CD4-positive, CD25-positive, alpha-beta regulatory T cell (primary cell): ENCODE measurements around the gene UQCC3. TPM values are rescaled to one million over a fixed set of nuclear protein-coding genes. Genes with fewer than 3 reads are reported as not detected.
"Not testable (repeated sequence)": the region's sequence is repeated elsewhere in the genome, so short reads cannot be mapped to it uniquely, and the experiment has no call there.

Experiments
- ATAC-seq, 2 donors: fragments of 150-1000 bp; cut with Tn5 transposase; one replicate each; pipeline ENCODE4 v1.10.0; 2021; ENCODE audit warnings: low read depth in 2 of 2, moderate number of reproducible peaks in 2 of 2, moderate library complexity in 1 of 2
- DNase-seq, 3 donors: peaks; one replicate each; pipeline versions ENCODE4 v3.0.0 to v3.0.0-alpha.2; 2012 to 2022; ENCODE audit warnings: mixed read lengths in 1 of 3
- H3K27ac ChIP-seq: one replicate; pipeline ENCODE4 v1.7.0; 2013; ENCODE audit warnings: mild to moderate bottlenecking, low read length; ENCODE audit not compliant: insufficient read depth, poor library complexity, severe bottlenecking
- H3K27me3 ChIP-seq: one replicate; pipeline ENCODE4 v1.7.0; 2013; ENCODE audit warnings: low read length; ENCODE audit not compliant: control insufficient read depth, insufficient read depth
- H3K36me3 ChIP-seq: one replicate; pipeline ENCODE4 v1.7.0; 2013; ENCODE audit warnings: mild to moderate bottlenecking, low read length, moderate library complexity; ENCODE audit not compliant: control insufficient read depth, insufficient read depth
- H3K4me1 ChIP-seq: 2 replicates; pipeline ENCODE4 v1.7.0; 2013; ENCODE audit warnings: mild to moderate bottlenecking, low read length; ENCODE audit not compliant: insufficient read depth, control insufficient read depth, poor library complexity, severe bottlenecking
- H3K4me3 ChIP-seq: one replicate; pipeline ENCODE4 v1.7.0; 2013; ENCODE audit warnings: low read depth, mild to moderate bottlenecking, low read length, moderate library complexity
- H3K9me3 ChIP-seq, 2 experiments: 1 replicate in 1 of 2; 2 replicates in 1 of 2; pipeline ENCODE4 v1.7.0; 2013; ENCODE audit warnings: low read length in 2 of 2, mild to moderate bottlenecking in 1 of 2, moderate library complexity in 1 of 2; ENCODE audit not compliant: control insufficient read depth in 2 of 2
- H3K27ac Mint-ChIP-seq, 3 donors: one replicate each; pipeline ENCODE4 v1.8.0; 2020 to 2022; ENCODE audit warnings: mild to moderate bottlenecking in 3 of 3, mixed read lengths in 3 of 3, moderate library complexity in 2 of 3
- H3K27me3 Mint-ChIP-seq: one replicate; pipeline ENCODE4 v1.8.0; 2022; ENCODE audit warnings: mild to moderate bottlenecking, mixed read lengths
- H3K36me3 Mint-ChIP-seq: one replicate; pipeline ENCODE4 v1.8.0; 2020; ENCODE audit warnings: mixed read lengths
- H3K4me1 Mint-ChIP-seq, 4 donors: one replicate each; pipeline ENCODE4 v1.8.0; 2020 to 2022; ENCODE audit warnings: mixed read lengths in 4 of 4, mild to moderate bottlenecking in 1 of 4
- H3K4me3 Mint-ChIP-seq, 4 donors: one replicate each; pipeline ENCODE4 v1.8.0; 2020 to 2022; ENCODE audit warnings: mild to moderate bottlenecking in 4 of 4, mixed read lengths in 4 of 4, moderate library complexity in 3 of 4
- H3K9me3 Mint-ChIP-seq, 7 donors: one replicate each; pipeline ENCODE4 v1.8.0; 2020 to 2022; ENCODE audit warnings: mixed read lengths in 7 of 7, mild to moderate bottlenecking in 3 of 7, moderate library complexity in 2 of 7
- polyA plus RNA-seq, 4 donors: library from polyadenylated mRNA; unstranded; fragments of 300-500 nt; fragmentation: Illumina TruSeq; gene quantifications; one replicate each; pipeline ENCODE4 v1.2.3, GENCODE V29; 2021
- total RNA-seq: library from RNA; stranded (reverse); gene quantifications from one replicate; pipeline ENCODE4 v1.2.3, GENCODE V29; 2022

Gene UQCC3
- total and polyA plus RNA-seq, 5 donors from 2014 or later, result 3.5 to 13.9 (median 11.8) TPM

- peak overlapping the region in 1 of 4 donors; percentile 34 for H3K4me3 Mint-ChIP-seq
- Histone ChIP-seq H3K9me3 (no peaks in the 10 kb centered on the region), H3K27me3 (no peaks in the 10 kb centered on the region), H3K27ac (no peak overlapping the region), H3K4me3 (no peak overlapping the region), H3K36me3 (no peaks in the 10 kb centered on the region), H3K4me1 (no peaks in the 10 kb centered on the region)
- H3K36me3 Mint-ChIP-seq, result peaks cover 15% of the 10 kb centered on the region
- peaks cover 0 to 8% (median 7%) of the 10 kb centered on the region in 4 donors for H3K4me1 Mint-ChIP-seq
- no peaks in the 10 kb centered on the region for H3K9me3 Mint-ChIP-seq
- H3K27me3 Mint-ChIP-seq, result peaks cover 3% of the 10 kb centered on the region
- peak; percentile 72 to 75 for ATAC-seq
- peak; percentile 63 to 85 (median 75) for DNase-seq
- peak overlapping the region in 1 of 3 donors; percentile 52 for H3K27ac Mint-ChIP-seq
Observed at GRCh38 chr11:62694455-62695167, 23.1 kb downstream of the UQCC3 start.

GRCh38 chr11:62702246-62702645, 30.8 kb downstream of the UQCC3 start:
- H3K4me3 Mint-ChIP-seq, result peak overlapping the region in 1 of 4 donors; percentile 29
- H3K4me1 Mint-ChIP-seq, result peaks cover 0 to 21% (median 12%) of the 10 kb centered on the region in 4 donors
- no peaks in the 10 kb centered on the region for H3K9me3 ChIP-seq
- no peak overlapping the region for H3K27ac Mint-ChIP-seq
- no peak overlapping the region for H3K4me3 ChIP-seq
- no peaks in the 10 kb centered on the region for H3K27me3 ChIP-seq
- no peak overlapping the region for H3K27ac ChIP-seq
- no peak for ATAC-seq
- DNase-seq, result no peak
- no peaks in the 10 kb centered on the region for H3K9me3 Mint-ChIP-seq
- no peaks in the 10 kb centered on the region for H3K36me3 Mint-ChIP-seq
- H3K27me3 Mint-ChIP-seq, result no peaks in the 10 kb centered on the region
- H3K4me1 ChIP-seq, result peaks cover 14% of the 10 kb centered on the region
- no peaks in the 10 kb centered on the region for H3K36me3 ChIP-seq

DNA sequence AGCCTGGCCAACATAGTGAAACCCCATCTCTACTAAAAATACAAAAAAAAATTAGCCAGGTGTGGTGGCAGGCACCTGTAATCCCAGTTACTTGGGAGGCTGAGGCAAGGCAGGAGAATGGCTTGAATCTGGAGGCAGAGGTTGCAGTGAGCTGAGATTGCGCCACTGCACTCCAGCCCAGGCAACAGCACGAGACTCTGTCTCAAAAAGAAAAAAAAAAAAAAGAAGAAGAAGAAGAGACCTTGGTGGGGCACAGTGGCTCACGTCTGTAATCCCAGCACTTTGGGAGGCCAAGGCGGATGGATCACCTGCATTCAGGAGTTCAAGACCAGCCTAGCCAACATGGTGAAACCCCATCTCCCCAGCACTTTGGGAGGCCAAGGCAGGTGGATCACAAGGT, 32.4 kb downstream of the UQCC3 start:
- not testable (repeated sequence) for H3K36me3 Mint-ChIP-seq, ATAC-seq, H3K4me3 ChIP-seq, H3K27ac Mint-ChIP-seq, H3K9me3 Mint-ChIP-seq, H3K36me3 ChIP-seq, H3K27me3 ChIP-seq, H3K4me3 Mint-ChIP-seq, H3K27ac ChIP-seq, DNase-seq, H3K9me3 ChIP-seq, H3K27me3 Mint-ChIP-seq
- peaks cover 0 to 35% (median 18%) of the 10 kb centered on the region in 4 donors for H3K4me1 Mint-ChIP-seq
- H3K4me1 ChIP-seq, result peaks cover 27% of the 10 kb centered on the region

DNA sequence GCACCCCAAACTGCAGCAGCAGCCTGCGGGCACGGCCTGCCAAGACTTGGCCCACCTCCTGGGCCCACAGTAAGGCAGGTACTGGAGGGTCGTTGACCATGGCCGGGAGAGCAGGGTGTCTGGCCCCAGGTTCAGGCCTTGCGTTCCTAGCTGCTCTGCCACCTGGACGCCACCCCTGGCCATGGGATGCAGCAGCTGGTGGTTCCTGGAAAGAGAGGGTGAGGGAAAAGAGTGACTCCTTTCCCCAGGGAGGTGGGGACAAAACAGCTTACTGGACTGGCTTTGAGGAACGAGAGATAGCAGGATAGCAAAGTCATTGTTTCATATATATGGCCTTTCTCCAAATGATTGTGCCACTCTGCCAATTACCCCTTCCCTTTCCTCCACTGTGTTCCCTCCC, 33.9 kb downstream of the UQCC3 start:
- Mint-ChIP-seq H3K27me3 (no peaks in the 10 kb centered on the region), H3K4me3 (peak overlapping the region; percentile 90 to 93 (median 91)), H3K9me3 (no peaks in the 10 kb centered on the region), H3K4me1 (peaks cover 0 to 49% (median 22%) of the 10 kb centered on the region in 4 donors), H3K27ac (peak overlapping the region; percentile 56 to 92 (median 86)), H3K36me3 (no peaks in the 10 kb centered on the region)
- ATAC-seq, result no peak
- Histone ChIP-seq H3K36me3 (no peaks in the 10 kb centered on the region), H3K9me3 (no peaks in the 10 kb centered on the region), H3K27me3 (no peaks in the 10 kb centered on the region), H3K27ac (peak overlapping the region; percentile 83), H3K4me1 (peaks cover 38% of the 10 kb centered on the region), H3K4me3 (peak overlapping the region; percentile 86)
- DNase-seq, result no peak

- peaks cover 0 to 53% (median 22%) of the 10 kb centered on the region in 4 donors for H3K4me1 Mint-ChIP-seq
- DNase-seq (peak; percentile 91 to 94 (median 93)), ATAC-seq (peak; percentile 66 to 75)
- H3K27ac Mint-ChIP-seq, result peak overlapping the region; percentile 56 to 92 (median 86)
- peak overlapping the region; percentile 91 to 93 (median 92) for H3K4me3 Mint-ChIP-seq
- no peaks in the 10 kb centered on the region for H3K36me3 ChIP-seq
- H3K9me3 Mint-ChIP-seq, result no peaks in the 10 kb centered on the region
- no peaks in the 10 kb centered on the region for H3K36me3 Mint-ChIP-seq
- no peaks in the 10 kb centered on the region for H3K27me3 Mint-ChIP-seq
- H3K27me3 ChIP-seq, result no peaks in the 10 kb centered on the region
- peaks cover 41% of the 10 kb centered on the region for H3K4me1 ChIP-seq
- peak overlapping the region; percentile 83 for H3K27ac ChIP-seq
- no peaks in the 10 kb centered on the region for H3K9me3 ChIP-seq
- peak overlapping the region; percentile 86 for H3K4me3 ChIP-seq
Observed at GRCh38 chr11:62705880-62706849, 34.7 kb downstream of the UQCC3 start.

DNA sequence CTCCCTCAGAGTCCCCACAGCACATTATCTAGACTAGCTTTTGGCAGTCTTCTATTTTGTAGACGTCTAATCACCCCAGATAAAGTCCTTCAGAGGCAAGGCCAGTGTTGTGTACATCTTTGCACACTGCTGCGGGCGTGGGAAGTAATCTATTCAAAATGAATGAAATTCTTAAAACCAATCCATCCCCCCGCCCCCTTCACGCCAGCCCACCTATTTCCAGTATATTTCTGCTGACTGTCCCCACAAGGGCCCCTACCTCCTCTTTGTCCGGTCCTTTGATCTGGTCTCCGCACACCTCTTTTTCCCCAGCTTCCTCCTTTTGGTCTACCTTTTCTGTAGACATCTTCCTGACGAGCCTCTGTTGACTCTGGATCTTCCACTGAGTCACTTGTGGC, 35.4 kb downstream of the UQCC3 start:
- ATAC-seq (no peak), DNase-seq (no peak)
- Mint-ChIP-seq H3K27me3 (no peaks in the 10 kb centered on the region), H3K36me3 (no peaks in the 10 kb centered on the region), H3K27ac (peak overlapping the region; percentile 5 to 76 (median 76)), H3K4me1 (peaks cover 0 to 53% (median 22%) of the 10 kb centered on the region in 4 donors), H3K9me3 (no peaks in the 10 kb centered on the region), H3K4me3 (peak overlapping the region; percentile 91 to 93 (median 92))
- Histone ChIP-seq H3K27ac (peak overlapping the region; percentile 83), H3K4me1 (peaks cover 41% of the 10 kb centered on the region), H3K9me3 (no peaks in the 10 kb centered on the region), H3K36me3 (peaks cover 4% of the 10 kb centered on the region), H3K4me3 (peak overlapping the region; percentile 46), H3K27me3 (no peaks in the 10 kb centered on the region)

- H3K27me3 ChIP-seq, result no peaks in the 10 kb centered on the region
- H3K36me3 ChIP-seq, result peaks cover 9% of the 10 kb centered on the region
- H3K27ac Mint-ChIP-seq, result peak within 1 kb of the TSS; percentile 95 to 100 (median 99)
- H3K4me3 ChIP-seq, result peak within 1 kb of the TSS; percentile 95
- no peaks in the 10 kb centered on the region for H3K27me3 Mint-ChIP-seq
- peaks cover 43% of the 10 kb centered on the region for H3K4me1 ChIP-seq
- H3K4me1 Mint-ChIP-seq, result peaks cover 0 to 57% (median 26%) of the 10 kb centered on the region in 4 donors
- H3K36me3 Mint-ChIP-seq, result peaks cover 4% of the 10 kb centered on the region
- H3K27ac ChIP-seq, result peak within 1 kb of the TSS; percentile 95
- DNase-seq (no peak), ATAC-seq (no peak)
- no peaks in the 10 kb centered on the region for H3K9me3 ChIP-seq
- no peaks in the 10 kb centered on the region for H3K9me3 Mint-ChIP-seq
- peak within 1 kb of the TSS; percentile 91 to 99 (median 92) for H3K4me3 Mint-ChIP-seq
Observed at GRCh38 chr11:62707277-62707861, 35.9 kb downstream of the UQCC3 start, which contains the start of the genes BSCL2 and GNG3. Gene BSCL2, minus strand, starts transcription at chr11:62707424. Its CDS starts 229 bp downstream, at chr11:62707195. Gene GNG3, plus strand, starts transcription at chr11:62707676. Its CDS starts 620 bp downstream, at chr11:62708296.
